K562 (cell line): ENCODE results near the gene COPS8. TPM values are rescaled to one million over a fixed set of nuclear protein-coding genes. Genes with fewer than 3 reads are reported as not detected.

Source experiments
- ATAC-seq: fragments of 200-7000 bp; cut with Tn5 transposase; 3 replicates; pipeline ENCODE4 v1.9.1; 2020; ENCODE audit warnings: moderate library complexity
- BruUV-seq: library from RNA; stranded (reverse); fragments of 400-500 nt; replicated peaks from 2 replicates; lab custom pipeline; 2021; lab: Mats Ljungman, UMichigan
- CTCF ChIA-PET: fragments of 300-600 bp; formaldehyde crosslinking; extraction: SDS; loops from one replicate; lab custom pipeline; 2021; ENCODE audit warnings: low intra/inter-chr PET ratio; lab: Yijun Ruan, JAX
- POLR2A ChIA-PET: fragments of 300-600, 350-650 bp; sonication (Branson Sonifier 250); formaldehyde crosslinking; extraction: SDS; loops from one replicate; lab custom pipeline; 2021; ENCODE audit warnings: antibody characterized with exemption, inconsistent platforms; lab: Yijun Ruan, JAX
- DNase-seq, 4 experiments: peaks; one replicate each; pipeline versions ENCODE4 v3.0.0 to v3.0.0-alpha.2; 2011 to 2018; ENCODE audit warnings: low spot score in 3 of 4, mixed read lengths in 3 of 4; ENCODE audit errors: extremely low read depth in 1 of 4
- FAIRE-seq: peaks from 2 replicates; lab custom pipeline; 2011; peaks lifted over from hg19 to GRCh38; lab: Jason Lieb, UNC
- H2AFZ ChIP-seq: 2 replicates; pipeline ENCODE4 v1.6.0; 2011; ENCODE audit warnings: low read depth, low read length, control low read depth, inconsistent platforms
- H3K27ac ChIP-seq: fragments of 200-600 bp; 3 replicates; pipeline ENCODE4 v1.8.0; 2011; ENCODE audit warnings: low read depth, mild to moderate bottlenecking, control low read depth, inconsistent platforms, low read length, moderate library complexity, mixed read lengths; ENCODE audit errors: extremely low read depth
- H3K27me3 ChIP-seq, 2 experiments: fragments of 300-600 bp in 1 of 2; 2 replicates in 1 of 2; 3 replicates in 1 of 2; pipeline versions ENCODE4 v1.6.0 to v1.8.0; 2011; ENCODE audit warnings: inconsistent platforms in 2 of 2, low read length in 2 of 2, mild to moderate bottlenecking in 1 of 2, mixed read lengths in 1 of 2, moderate library complexity in 1 of 2; ENCODE audit not compliant: control insufficient read depth in 2 of 2, insufficient read depth in 2 of 2
- H3K36me3 ChIP-seq: fragments of 300-600 bp; 3 replicates; pipeline ENCODE4 v1.8.0; 2011; ENCODE audit warnings: mild to moderate bottlenecking, low read length, inconsistent platforms; ENCODE audit not compliant: control insufficient read depth, insufficient read depth
- H3K4me1 ChIP-seq, 2 experiments: fragments of 200-600 bp in 1 of 2; replicated peaks in 1 of 2; 2 replicates in 1 of 2; 3 replicates in 1 of 2; pipeline versions ENCODE4 v1.5.1 to v1.8.0; 2011; ENCODE audit warnings: inconsistent platforms in 2 of 2, low read length in 2 of 2, mild to moderate bottlenecking in 1 of 2, mixed read lengths in 1 of 2, moderate library complexity in 1 of 2; ENCODE audit not compliant: control insufficient read depth in 2 of 2, insufficient read depth in 2 of 2
- H3K4me2 ChIP-seq: 2 replicates; pipeline ENCODE4 v1.6.1; 2011; ENCODE audit warnings: low read length, control low read depth, inconsistent platforms, mixed read lengths; ENCODE audit not compliant: insufficient read depth
- H3K4me3 ChIP-seq: fragments of 200-600 bp; sonication (generic), shearing (Covaris generic); 2 replicates; pipeline ENCODE4 v1.5.1; 2016; ENCODE audit warnings: control low read depth, inconsistent platforms
- H3K79me2 ChIP-seq: fragments of 200-600 bp; 3 replicates; pipeline ENCODE4 v1.8.0; 2011; ENCODE audit warnings: low read length, inconsistent platforms; ENCODE audit not compliant: control insufficient read depth, insufficient read depth
- H3K9ac ChIP-seq, 2 experiments: 2 replicates each; pipeline versions ENCODE4 v1.6.0 to v1.6.1; 2011; ENCODE audit warnings: low read depth in 2 of 2, low read length in 2 of 2, control low read depth in 1 of 2, inconsistent platforms in 1 of 2, mild to moderate bottlenecking in 1 of 2, mixed read lengths in 1 of 2; ENCODE audit not compliant: insufficient read depth in 1 of 2
- H3K9me1 ChIP-seq: one replicate; pipeline ENCODE4 v1.6.0; 2011; ENCODE audit warnings: inconsistent platforms, mild to moderate bottlenecking, low read length, moderate library complexity; ENCODE audit not compliant: control insufficient read depth, insufficient read depth
- H3K9me3 ChIP-seq: replicated peaks from 2 replicates; pipeline ENCODE4 v1.5.1; 2011; ENCODE audit warnings: low read depth, low read length, inconsistent platforms; ENCODE audit not compliant: control insufficient read depth, insufficient read depth
- H4K20me1 ChIP-seq: replicated peaks from 2 replicates; pipeline ENCODE4 v1.6.1; 2011; ENCODE audit warnings: low read length, inconsistent platforms, mixed read lengths; ENCODE audit not compliant: control insufficient read depth, insufficient read depth
- CEBPB ChIP-seq: fragments of 450-650 bp; IDR thresholded peaks from 2 replicates; pipeline ENCODE4 v1.6.1; 2016; ENCODE audit warnings: missing genetic modification characterization, missing compliant biosample characterization
- CREM ChIP-seq: IDR thresholded peaks from 2 replicates; pipeline ENCODE4 v1.6.1; 2014; ENCODE audit warnings: antibody characterized with exemption, low read depth
- DLX4 ChIP-seq: fragments of 250-450 bp; sonication (Bioruptor Pico); IDR thresholded peaks from 2 replicates; pipeline ENCODE4 v1.6.1; 2021; ENCODE audit warnings: mild to moderate bottlenecking
- EWSR1 ChIP-seq: fragments of 450-650 bp; IDR thresholded peaks from 2 replicates; pipeline ENCODE4 v1.6.1; 2018; ENCODE audit warnings: borderline replicate concordance, mild to moderate bottlenecking, low read depth, moderate library complexity; ENCODE audit not compliant: partially characterized antibody
- FOXA3 ChIP-seq, 2 experiments: fragments of 450-650 bp in 1 of 2; sonication (generic) in 1 of 2; formaldehyde crosslinking; IDR thresholded peaks in 1 of 2; conservative IDR thresholded peaks in 1 of 2; 2 replicates each; pipeline versions ENCODE4 v1.4.0 to v1.8.0; 2020 to 2022; ENCODE audit warnings: mild to moderate bottlenecking in 2 of 2, missing genetic modification reagents in 1 of 2
- NCOR1 ChIP-seq: fragments of 450-650 bp; IDR thresholded peaks from 2 replicates; pipeline ENCODE4 v1.6.1; 2016; ENCODE audit warnings: mild to moderate bottlenecking, moderate library complexity
- NR4A1 ChIP-seq, 2 experiments: fragments of 250-450 bp in 1 of 2; fragments of 450-650 bp in 1 of 2; sonication (Bioruptor Pico) in 1 of 2; IDR thresholded peaks; 2 replicates each; pipeline versions ENCODE4 v1.4.0 to v1.6.1; 2016 to 2020; ENCODE audit warnings: mild to moderate bottlenecking in 2 of 2, missing compliant biosample characterization in 1 of 2, missing genetic modification characterization in 1 of 2, moderate library complexity in 1 of 2
- PHB ChIP-seq: fragments of 250-450 bp; sonication (Bioruptor Pico); IDR thresholded peaks from 2 replicates; pipeline ENCODE4 v1.5.0; 2021
- PHF20 ChIP-seq: fragments of 450-650 bp; IDR thresholded peaks from 2 replicates; pipeline ENCODE4 v1.6.1; 2018; ENCODE audit not compliant: partially characterized antibody
- RBFOX2 ChIP-seq: fragments of 200-400 bp; formaldehyde crosslinking; IDR thresholded peaks from 2 replicates; pipeline ENCODE4 v1.6.1; 2017; ENCODE audit warnings: low read depth, mild to moderate bottlenecking, low read length, moderate library complexity
- ZNF507 ChIP-seq: conservative IDR thresholded peaks from 2 replicates; pipeline ENCODE4 v1.6.1; 2017; ENCODE audit warnings: missing genetic modification characterization, missing compliant biosample characterization
- ZNF79 ChIP-seq: fragments of 250-450 bp; sonication (Bioruptor Pico); IDR thresholded peaks from 2 replicates; pipeline ENCODE4 v1.4.0; 2020; ENCODE audit warnings: low read depth, mild to moderate bottlenecking, moderate library complexity
- WGBS: fragments of 100-300 bp; shearing (Covaris generic); methylation state at CpG from one replicate; pipeline ENCODE4 v1.1.6; 2016; ENCODE audit warnings: low coverage, mixed read lengths; ENCODE audit not compliant: insufficient coverage; ENCODE audit errors: missing lambda C conversion rate; 5-methylcytosine and 5-hydroxymethylcytosine counted together
- in situ Hi-C: fragments of 300-500 bp; cut with MboI; formaldehyde crosslinking; loops from 4 replicates; pipeline ENCODE4 v1.15.0; 2018; ENCODE audit warnings: inconsistent platforms, mixed read lengths
- intact Hi-C: fragments of 100-400 bp; cut with micrococcal nuclease; formaldehyde crosslinking; loops from 2 replicates; pipeline ENCODE4 v1.14.2; 2022
- polyA plus RNA-seq, 8 experiments: library from polyadenylated mRNA; depleted of rRNA in 4 of 8; stranded (reverse) in 5 of 8; unstranded in 3 of 8; fragments of >200 nt; fragmentation: Nextera tagmentation in 2 of 8; fragmentation: Illumina TruSeq in 1 of 8; extraction: Ambion mirVana in 2 of 8; extraction: Trizol in 1 of 8; gene quantifications; 2 replicates each; pipeline versions ENCODE4 v1.2.1 to v1.2.3, GENCODE V29; 2011 to 2014; ENCODE audit warnings: inconsistent platforms in 1 of 8, missing spikeins in 1 of 8
- total RNA-seq, 7 experiments: library from RNA; depleted of rRNA in 6 of 7; stranded (reverse); fragments of >200 nt in 6 of 7; fragmentation: Illumina TruSeq in 2 of 7; extraction: Trizol in 2 of 7; gene quantifications; 2 replicates each; pipeline versions ENCODE4 v1.2.1 to v1.2.3, GENCODE V29; 2011 to 2021; ENCODE audit warnings: low replicate concordance in 1 of 7
- TF ChIP-seq, protein P1 (sequence below): sonication (generic); formaldehyde crosslinking; IDR thresholded peaks from 2 replicates; pipeline ENCODE4 v1.8.0; 2022; ENCODE audit warnings: missing genetic modification reagents, mild to moderate bottlenecking, borderline replicate concordance
- TF ChIP-seq, protein P2 (sequence below): fragments of 250-450 bp; sonication (Bioruptor Pico); IDR thresholded peaks from 2 replicates; pipeline ENCODE4 v1.8.0; 2022; ENCODE audit warnings: inconsistent platforms, mild to moderate bottlenecking, moderate library complexity, borderline replicate concordance

COPS8 gene
- total and polyA plus RNA-seq, 9 of the 15 experiments (the other 6 are each of a cell fraction or from before 2014, with no cell fraction given), result 28.2 to 97.3 (median 58.9) TPM

DNA sequence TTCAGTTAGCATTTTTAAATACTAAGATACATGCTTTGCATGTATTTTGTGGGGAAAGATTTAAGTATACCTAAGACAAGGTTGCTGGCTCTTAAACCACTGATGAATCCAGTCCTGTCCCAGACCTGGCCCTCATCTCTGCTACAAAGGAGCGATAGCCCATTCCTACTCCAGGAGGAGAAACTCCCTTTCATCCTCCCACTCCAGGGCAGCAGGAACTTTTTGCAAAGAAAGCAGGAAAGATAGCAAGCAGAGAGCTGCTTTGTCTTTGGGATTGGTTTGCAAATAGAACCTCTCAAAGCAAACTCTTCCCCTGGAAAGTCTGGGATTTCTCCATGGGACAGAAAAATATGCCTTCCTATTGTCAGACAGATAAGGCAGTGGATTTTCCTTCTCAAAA is 43.6 kb upstream of the COPS8 start:
- Histone ChIP-seq H3K9ac (no peak overlapping the region), H2AFZ (no peak overlapping the region), H3K9me1 (no peaks in the 10 kb centered on the region), H4K20me1 (no peaks in the 10 kb centered on the region), H3K79me2 (no peaks in the 10 kb centered on the region), H3K27me3 (peaks cover 0 to 9% of the 10 kb centered on the region in 2 experiments; a peak in 3 of 5 replicates), H3K4me3 (no peak overlapping the region), H3K9me3 (no peaks in the 10 kb centered on the region), H3K36me3 (no peaks in the 10 kb centered on the region), H3K4me1 (no peaks in the 10 kb centered on the region; a peak in 1 of 5 replicates), H3K4me2 (no peak overlapping the region), H3K27ac (no peak overlapping the region)
- POLR2A ChIA-PET, result no interaction called here
- BruUV-seq, result no TSS peak
- CTCF ChIA-PET, result no interaction called here
- DNase-seq, result no peak
- ATAC-seq, result no peak
- intact Hi-C loops (no loop called here), in situ Hi-C loops (no loop called here)
- TF ChIP-seq FOXA3 (CRISPR knock-in tag; conservative IDR thresholded peaks at IDR 0.05 in 1 of 2, IDR thresholded peaks at IDR 0.05 in 1 of 2), result no peak
- TF ChIP-seq NCOR1, result no peak
- TF ChIP-seq PHF20, result no peak
- TF ChIP-seq NR4A1 (CRISPR knock-in tag; IDR thresholded peaks at IDR 0.05), result no peak
- no peak for TF ChIP-seq NR4A1 (tag; IDR thresholded peaks at IDR 0.05)
- TF ChIP-seq ZNF507 (tag), result no peak
- no peak for TF ChIP-seq PHB (CRISPR knock-in tag)
- TF ChIP-seq RBFOX2, result no peak
- TF ChIP-seq, protein P1, sequence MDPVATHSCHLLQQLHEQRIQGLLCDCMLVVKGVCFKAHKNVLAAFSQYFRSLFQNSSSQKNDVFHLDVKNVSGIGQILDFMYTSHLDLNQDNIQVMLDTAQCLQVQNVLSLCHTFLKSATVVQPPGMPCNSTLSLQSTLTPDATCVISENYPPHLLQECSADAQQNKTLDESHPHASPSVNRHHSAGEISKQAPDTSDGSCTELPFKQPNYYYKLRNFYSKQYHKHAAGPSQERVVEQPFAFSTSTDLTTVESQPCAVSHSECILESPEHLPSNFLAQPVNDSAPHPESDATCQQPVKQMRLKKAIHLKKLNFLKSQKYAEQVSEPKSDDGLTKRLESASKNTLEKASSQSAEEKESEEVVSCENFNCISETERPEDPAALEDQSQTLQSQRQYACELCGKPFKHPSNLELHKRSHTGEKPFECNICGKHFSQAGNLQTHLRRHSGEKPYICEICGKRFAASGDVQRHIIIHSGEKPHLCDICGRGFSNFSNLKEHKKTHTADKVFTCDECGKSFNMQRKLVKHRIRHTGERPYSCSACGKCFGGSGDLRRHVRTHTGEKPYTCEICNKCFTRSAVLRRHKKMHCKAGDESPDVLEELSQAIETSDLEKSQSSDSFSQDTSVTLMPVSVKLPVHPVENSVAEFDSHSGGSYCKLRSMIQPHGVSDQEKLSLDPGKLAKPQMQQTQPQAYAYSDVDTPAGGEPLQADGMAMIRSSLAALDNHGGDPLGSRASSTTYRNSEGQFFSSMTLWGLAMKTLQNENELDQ, result no peak
- TF ChIP-seq EWSR1, result no peak
- TF ChIP-seq ZNF79, result no peak
- TF ChIP-seq CREM, result no peak
- TF ChIP-seq, protein P2, sequence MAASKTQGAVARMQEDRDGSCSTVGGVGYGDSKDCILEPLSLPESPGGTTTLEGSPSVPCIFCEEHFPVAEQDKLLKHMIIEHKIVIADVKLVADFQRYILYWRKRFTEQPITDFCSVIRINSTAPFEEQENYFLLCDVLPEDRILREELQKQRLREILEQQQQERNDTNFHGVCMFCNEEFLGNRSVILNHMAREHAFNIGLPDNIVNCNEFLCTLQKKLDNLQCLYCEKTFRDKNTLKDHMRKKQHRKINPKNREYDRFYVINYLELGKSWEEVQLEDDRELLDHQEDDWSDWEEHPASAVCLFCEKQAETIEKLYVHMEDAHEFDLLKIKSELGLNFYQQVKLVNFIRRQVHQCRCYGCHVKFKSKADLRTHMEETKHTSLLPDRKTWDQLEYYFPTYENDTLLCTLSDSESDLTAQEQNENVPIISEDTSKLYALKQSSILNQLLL (CRISPR knock-in tag), result no peak
- TF ChIP-seq CEBPB, result no peak
- TF ChIP-seq DLX4 (CRISPR knock-in tag), result no peak
- WGBS, result 0% methylated on average over 1 of the region's 1 CpG
- no peak for FAIRE-seq
